ENCODE data around the gene VPS13D.
A peak's percentile ranks its signal among the peaks of the same experiment; 100 is the strongest.
"Not testable (repeated sequence)": the region's sequence is repeated elsewhere in the genome, so short reads cannot be mapped to it uniquely, and the experiment has no call there.

The VPS13D gene

GRCh38 chr1:12375133-12375829, 145.5 kb downstream of the VPS13D start:
- DNase-seq: no peak

- DNase-seq: peak; percentile 1 to 44
These were observed 146.6 kb downstream of the VPS13D start for GRCh38 chr1:12376236-12377045.

- no peak for DNase-seq
These were observed 150.8 kb downstream of the VPS13D start for GRCh38 chr1:12380326-12381249.

DNA sequence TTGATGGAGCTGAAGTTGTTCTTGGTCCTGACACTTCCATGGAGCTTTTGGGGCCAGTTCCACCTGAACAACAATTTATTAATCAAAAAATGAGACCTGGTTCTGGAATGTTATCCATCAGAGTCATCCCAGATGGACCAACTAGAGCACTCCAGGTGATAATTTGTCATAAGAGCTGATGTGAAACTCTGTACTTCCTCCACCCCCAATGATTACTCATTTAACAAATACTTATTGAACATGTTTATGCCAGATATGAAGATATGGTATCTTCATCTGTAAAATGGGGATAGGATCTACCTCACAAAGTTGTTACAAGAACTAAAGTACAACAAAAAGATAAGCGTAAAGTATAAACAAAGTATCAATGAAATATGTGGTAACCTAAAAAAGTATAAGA, 153.2 kb downstream of the VPS13D start:
- DNase-seq: no peak

- DNase-seq: no peak
These were observed 154.0 kb downstream of the VPS13D start for GRCh38 chr1:12383786-12384185.

GRCh38 chr1:12384836-12385456, 155.1 kb downstream of the VPS13D start:
- no peak for DNase-seq

GRCh38 chr1:12386130-12386529, 156.3 kb downstream of the VPS13D start:
- DNase-seq: no peak

DNA sequence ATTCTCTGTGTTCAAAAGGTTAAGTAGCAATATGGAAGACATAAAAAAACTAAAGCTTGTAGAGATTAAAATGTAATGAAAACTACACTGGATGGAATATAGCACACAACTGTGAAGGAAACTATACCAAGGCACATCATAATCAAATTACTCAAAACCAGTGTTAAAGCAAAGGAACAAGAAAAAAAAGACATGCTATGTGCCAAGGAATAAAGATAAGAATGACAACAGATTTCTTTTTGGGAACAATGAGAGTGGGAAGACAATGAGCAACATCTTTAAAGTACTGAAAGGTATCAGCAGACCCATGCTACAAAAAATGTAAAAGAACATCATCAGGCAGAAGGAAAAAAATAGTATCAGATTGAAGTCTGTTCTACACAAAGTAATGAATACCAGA, 157.8 kb downstream of the VPS13D start:
- DNase-seq: no peak

- DNase-seq: not testable (repeated sequence)
These were observed 160.5 kb downstream of the VPS13D start for GRCh38 chr1:12390296-12390695.

DNA sequence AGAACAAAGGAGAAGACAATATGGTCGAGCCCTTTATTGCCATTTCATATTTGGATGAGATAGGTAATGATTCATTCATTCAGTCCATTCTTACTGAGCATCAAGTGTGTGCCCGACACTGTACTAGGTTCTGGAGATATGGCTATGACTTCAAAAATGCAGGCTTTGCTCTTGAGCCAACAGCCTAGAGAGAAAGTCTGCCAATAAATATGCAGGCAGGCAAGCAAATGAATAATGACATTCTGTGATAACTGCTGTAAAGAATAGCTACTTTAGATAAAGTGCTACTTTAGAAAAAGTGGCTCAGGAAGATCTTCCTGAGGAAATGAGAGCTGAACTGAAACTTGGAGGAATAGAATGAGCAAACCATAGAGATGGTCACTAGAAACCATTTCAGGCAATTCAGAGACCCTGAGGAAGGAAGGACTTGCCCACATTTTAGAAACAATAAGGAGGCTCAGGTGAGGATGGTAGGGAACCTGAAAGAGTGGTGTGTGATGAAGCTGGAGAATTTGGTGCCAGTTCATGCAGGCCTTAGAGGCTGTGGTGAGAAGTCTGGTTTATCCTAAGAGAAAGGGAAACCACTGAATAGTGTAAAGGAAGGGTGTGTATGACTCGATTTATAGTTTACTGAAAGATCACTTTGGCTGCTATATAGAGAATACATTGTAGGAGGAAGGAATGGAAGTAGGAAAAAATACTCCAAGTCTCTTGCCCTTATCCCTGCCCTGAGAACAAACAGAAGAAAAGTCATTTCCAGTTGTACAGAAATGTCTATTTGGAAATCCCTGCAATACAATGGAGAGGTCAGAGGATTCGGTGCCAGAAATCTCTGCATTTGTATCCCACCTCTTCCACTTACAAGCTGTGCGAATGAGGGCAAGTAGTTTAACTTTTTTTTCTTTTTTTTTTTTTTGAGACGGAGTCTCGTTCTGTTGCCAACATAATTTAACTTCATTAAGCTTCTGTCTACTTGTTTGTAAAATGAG, 167.9 kb downstream of the VPS13D start:
- no peak for DNase-seq

DNA sequence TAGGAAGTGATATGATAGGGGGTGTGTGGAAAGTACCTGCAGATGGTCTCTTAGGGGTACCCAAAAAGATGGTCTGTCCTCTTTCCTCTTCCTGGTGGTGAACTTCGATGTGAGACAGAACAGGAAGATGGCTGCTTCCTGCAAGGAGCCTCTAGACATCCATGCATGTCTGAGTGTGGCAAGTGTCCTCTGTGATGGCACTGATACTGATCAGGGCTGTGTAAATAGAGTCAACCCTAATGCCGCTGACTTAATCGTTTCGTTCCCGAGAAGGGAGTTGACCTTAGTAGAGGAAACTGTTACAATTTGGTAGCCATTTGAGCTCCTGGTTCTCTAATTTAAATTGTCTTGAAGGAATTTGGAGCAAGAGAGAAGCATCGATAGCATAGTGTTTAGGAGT, 168.6 kb downstream of the VPS13D start:
- DNase-seq: peak in 1 of 2 donors; percentile 29

GRCh38 chr1:12400027-12400693, 170.3 kb downstream of the VPS13D start:
- no peak for DNase-seq

DNA sequence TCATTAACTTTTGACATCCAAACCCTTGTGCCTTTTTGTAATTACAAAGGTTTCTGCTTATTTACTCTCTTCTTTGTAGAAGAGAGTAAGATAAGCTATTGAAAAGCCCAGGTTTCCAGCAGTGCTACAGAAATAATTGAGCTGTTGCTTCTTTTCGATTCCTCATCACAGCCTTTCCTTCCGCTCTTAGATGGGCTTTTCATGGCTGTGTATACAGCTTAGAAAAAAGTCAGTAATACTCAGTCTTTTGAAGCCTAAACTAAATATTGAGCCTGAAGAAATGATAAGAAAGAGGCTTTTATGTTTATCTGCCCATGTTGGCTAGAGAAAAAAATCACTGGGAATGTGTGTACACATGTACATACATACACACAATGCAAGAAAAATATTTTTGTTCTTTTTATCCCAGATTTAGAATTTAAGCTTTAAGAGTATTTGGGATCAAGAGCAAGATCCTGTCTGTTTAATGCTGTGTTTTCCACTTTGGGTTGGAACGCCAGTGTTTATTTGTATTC, 172.4 kb downstream of the VPS13D start:
- no peak for DNase-seq

- DNase-seq: no peak
These were observed 173.0 kb downstream of the VPS13D start for GRCh38 chr1:12402842-12403241.

- DNase-seq: no peak
These were observed 175.1 kb downstream of the VPS13D start for GRCh38 chr1:12404918-12405317.

DNA sequence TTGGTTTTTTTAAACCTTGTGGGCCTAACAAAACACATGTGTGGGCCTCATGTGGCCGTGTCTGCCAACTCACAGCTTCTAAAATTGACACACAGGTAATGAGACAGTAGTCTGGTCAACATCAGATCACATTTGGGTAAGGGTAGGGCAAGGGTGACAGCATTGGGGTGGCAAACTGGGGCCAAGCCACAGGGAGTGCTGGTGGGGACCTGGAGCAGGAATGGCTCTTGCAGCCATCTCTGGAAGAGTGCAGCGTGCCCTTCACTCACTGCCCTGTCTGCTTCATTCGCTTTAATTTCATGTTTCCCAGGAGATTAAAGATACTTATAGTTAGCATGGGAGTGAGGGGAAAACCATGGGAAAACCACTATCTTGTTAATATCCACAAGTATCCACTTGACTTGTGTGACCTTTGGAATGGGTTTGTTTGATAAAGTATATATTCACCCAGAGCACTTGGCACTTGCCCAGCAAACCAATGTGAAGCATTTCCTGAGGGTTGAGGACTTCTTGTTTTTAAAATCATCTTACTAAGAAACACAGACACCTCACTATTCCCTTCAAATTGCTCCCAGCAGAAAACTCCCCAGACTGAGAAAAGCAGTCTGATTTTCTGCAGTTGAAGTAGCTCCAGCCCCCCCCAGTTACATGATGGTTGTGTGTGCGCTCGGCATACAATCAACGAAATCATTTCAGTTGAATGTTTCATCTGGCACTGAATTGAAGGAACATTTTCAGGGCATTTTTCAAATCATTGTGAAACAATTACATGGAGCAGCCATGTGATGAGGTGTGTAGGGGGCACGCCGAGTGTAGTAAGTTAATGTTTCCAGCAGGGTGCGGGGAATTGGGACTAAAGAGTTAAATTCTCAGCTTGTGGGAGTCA, 175.7 kb downstream of the VPS13D start:
- peak in 1 of 2 donors; percentile 10 for DNase-seq

GRCh38 chr1:12406211-12407021, 176.6 kb downstream of the VPS13D start:
- no peak for DNase-seq
